BLaER1 treated with 17β-estradiol and CSF1 and Interleukin-3, amounts not matched to agents 10 nM and 100 nM (cell line): Measurements from ENCODE around the gene AAGAB.

Experiments
- H3K27ac ChIP-seq, 11 experiments: shearing (Covaris generic); formaldehyde crosslinking; 2 replicates each; pipeline ENCODE4 v1.8.1; 2022
- H3K27me3 ChIP-seq, 11 experiments: shearing (Covaris generic); formaldehyde crosslinking; 2 replicates each; pipeline ENCODE4 v1.8.1; 2022
- H3K36me3 ChIP-seq, 11 experiments: shearing (Covaris generic); formaldehyde crosslinking; 2 replicates each; pipeline ENCODE4 v1.8.1; 2022
- H3K4me1 ChIP-seq, 10 experiments: shearing (Covaris generic); formaldehyde crosslinking; 2 replicates each; pipeline ENCODE4 v1.8.1; 2022
- H3K4me2 ChIP-seq, 11 experiments: shearing (Covaris generic); formaldehyde crosslinking; 2 replicates each; pipeline ENCODE4 v1.8.1; 2022
- H3K4me3 ChIP-seq, 10 experiments: shearing (Covaris generic); formaldehyde crosslinking; 2 replicates each; pipeline ENCODE4 v1.8.1; 2022
- H3K9ac ChIP-seq, 11 experiments: shearing (Covaris generic); formaldehyde crosslinking; 2 replicates each; pipeline ENCODE4 v1.8.1; 2022
- H3K9me3 ChIP-seq, 11 experiments: shearing (Covaris generic); formaldehyde crosslinking; replicated peaks in 1 of 11; 2 replicates each; pipeline ENCODE4 v1.8.1; 2022
- H4K20me1 ChIP-seq, 11 experiments: shearing (Covaris generic); formaldehyde crosslinking; 2 replicates each; pipeline ENCODE4 v1.8.1; 2022
- Cebpa-rat ChIP-seq, 11 experiments: shearing (Covaris generic); IDR thresholded peaks; 2 replicates each; pipeline ENCODE4 v1.8.1; 2022

The AAGAB gene

DNA sequence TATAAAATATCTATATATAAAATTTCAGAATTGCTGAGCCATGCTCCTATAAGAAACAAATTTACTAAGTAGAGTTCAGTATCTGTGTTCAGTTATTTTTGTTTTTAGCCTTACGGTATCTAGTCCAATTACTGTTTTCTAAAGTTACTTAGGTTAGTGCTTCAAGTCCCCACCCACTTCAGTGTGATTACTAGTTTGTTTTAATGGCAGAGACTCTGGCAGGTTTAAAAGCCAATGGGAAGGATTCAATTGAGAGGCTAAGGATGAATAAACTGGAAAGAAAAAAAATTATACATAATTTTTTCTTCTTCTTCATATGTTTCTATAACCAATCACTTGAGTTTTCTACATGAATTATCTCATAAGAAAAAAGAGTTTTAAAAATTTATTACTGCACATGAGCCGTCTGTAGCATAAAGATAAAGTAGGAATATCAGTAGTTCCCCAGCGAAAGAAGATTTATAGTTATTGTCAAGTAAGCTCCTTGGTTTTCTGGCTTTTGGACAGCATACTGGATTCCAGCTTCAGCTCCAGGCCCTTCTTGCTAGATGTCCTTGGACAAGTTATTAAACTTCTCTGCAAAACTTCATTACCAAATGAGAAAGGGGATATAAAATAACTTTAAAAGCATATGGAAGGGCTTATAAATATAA is 46.8 kb downstream of the AAGAB start:
- H3K27me3 ChIP-seq: no peaks in the 10 kb centered on the region
- H3K9me3 ChIP-seq: peaks cover 0 to 10% (median 0%) of the 10 kb centered on the region in 11 experiments; a peak in 6 of 22 replicates
- H3K4me2 ChIP-seq: no peak overlapping the region
- H3K27ac ChIP-seq: no peak overlapping the region
- H4K20me1 ChIP-seq: no peaks in the 10 kb centered on the region
- TF ChIP-seq Cebpa-rat (IDR thresholded peaks at IDR 0.05): no peak
- H3K9ac ChIP-seq: no peak overlapping the region
- no peak overlapping the region for H3K4me3 ChIP-seq
- peaks cover 0 to 9% (median 0%) of the 10 kb centered on the region in 10 experiments; a peak in 2 of 20 replicates for H3K4me1 ChIP-seq
- peaks cover 22 to 93% (median 57%) of the 10 kb centered on the region in 11 experiments for H3K36me3 ChIP-seq

DNA sequence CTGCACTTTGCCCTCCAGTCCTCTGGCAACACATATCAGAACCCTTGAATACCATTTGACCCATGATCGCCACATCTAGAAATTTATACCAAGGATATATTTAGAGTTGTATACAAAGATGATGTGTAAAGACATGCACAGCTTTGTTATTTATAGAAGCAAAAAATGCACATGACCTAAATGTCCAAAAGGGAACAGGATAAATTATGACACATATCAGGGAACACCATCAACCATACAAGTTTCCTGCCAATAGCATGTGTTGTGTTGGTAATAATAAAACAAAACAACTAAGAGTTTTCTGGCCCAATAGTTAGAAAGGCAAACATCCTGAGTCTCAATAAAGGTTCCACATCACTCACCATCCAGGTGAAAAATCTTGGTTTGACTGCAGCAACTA is 51.5 kb downstream of the AAGAB start:
- Histone ChIP-seq H3K27me3 (no peaks in the 10 kb centered on the region), H3K36me3 (peaks cover 14 to 67% (median 50%) of the 10 kb centered on the region in 11 experiments; a peak in 21 of 22 replicates), H3K4me1 (peaks cover 0 to 39% (median 28%) of the 10 kb centered on the region in 10 experiments; a peak in 16 of 20 replicates), H3K27ac (no peak overlapping the region), H4K20me1 (peaks cover 0 to 15% (median 0%) of the 10 kb centered on the region in 11 experiments; a peak in 2 of 22 replicates), H3K9ac (no peak overlapping the region), H3K4me2 (no peak overlapping the region), H3K4me3 (no peak overlapping the region), H3K9me3 (no peaks in the 10 kb centered on the region)
- no peak for TF ChIP-seq Cebpa-rat (IDR thresholded peaks at IDR 0.05)

DNA sequence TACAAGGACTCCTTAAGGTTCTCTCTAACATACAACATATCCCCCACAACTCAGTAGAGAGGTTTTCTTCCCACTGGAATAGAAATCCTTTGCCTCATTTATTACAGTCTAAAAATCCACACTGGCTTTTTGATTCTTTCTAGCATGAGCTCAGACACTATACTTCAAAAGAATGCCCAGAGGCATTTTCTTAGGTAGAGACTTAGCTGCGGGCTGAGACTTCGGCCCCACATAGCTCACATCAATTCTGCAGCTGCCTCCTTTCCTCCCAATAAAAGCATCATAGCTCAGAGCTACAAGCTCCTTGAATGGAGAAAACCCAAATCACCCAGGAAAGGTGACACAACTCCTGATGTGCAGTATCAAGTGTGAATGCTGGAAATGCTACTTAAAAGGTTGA is 52.4 kb downstream of the AAGAB start:
- no peaks in the 10 kb centered on the region for H3K27me3 ChIP-seq
- H4K20me1 ChIP-seq: peaks cover 0 to 20% (median 0%) of the 10 kb centered on the region in 11 experiments; a peak in 3 of 22 replicates
- no peak for TF ChIP-seq Cebpa-rat (IDR thresholded peaks at IDR 0.05)
- peaks cover 0 to 41% (median 28%) of the 10 kb centered on the region in 10 experiments; a peak in 16 of 20 replicates for H3K4me1 ChIP-seq
- H3K9ac ChIP-seq: no peak overlapping the region
- peaks cover 10 to 58% (median 43%) of the 10 kb centered on the region in 11 experiments; a peak in 21 of 22 replicates for H3K36me3 ChIP-seq
- H3K27ac ChIP-seq: no peak overlapping the region
- H3K4me3 ChIP-seq: no peak overlapping the region
- H3K9me3 ChIP-seq: no peaks in the 10 kb centered on the region
- no peak overlapping the region for H3K4me2 ChIP-seq

DNA sequence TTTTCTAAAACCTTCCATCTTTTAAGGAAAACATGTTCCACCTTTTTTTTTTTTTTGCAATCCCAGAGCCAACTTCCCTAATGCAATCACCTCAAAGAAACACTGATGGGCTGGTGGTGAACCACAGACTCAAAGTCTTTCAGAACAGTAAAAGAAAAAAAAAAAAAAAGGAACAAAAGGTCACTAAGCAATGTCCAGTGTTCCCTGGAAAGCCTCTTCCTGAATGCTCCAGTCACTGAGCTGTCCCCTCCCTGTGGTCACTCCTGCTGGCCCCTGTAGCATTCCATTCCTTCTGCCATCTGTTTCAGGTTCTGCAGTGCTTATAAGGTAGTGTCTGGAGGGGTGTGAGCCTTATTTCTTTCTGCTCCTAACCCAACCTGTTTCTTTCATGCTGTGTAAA is 53.3 kb downstream of the AAGAB start:
- 0 out of 22 replicates have a peak, but pooled peaks of 1 of the 11 experiments have one; percentile 9 for TF ChIP-seq Cebpa-rat (IDR thresholded peaks at IDR 0.05)
- peaks cover 0 to 41% (median 28%) of the 10 kb centered on the region in 10 experiments; a peak in 16 of 20 replicates for H3K4me1 ChIP-seq
- no peak overlapping the region for H3K4me3 ChIP-seq
- peaks cover 0 to 29% (median 0%) of the 10 kb centered on the region in 11 experiments; a peak in 3 of 22 replicates for H4K20me1 ChIP-seq
- no peaks in the 10 kb centered on the region for H3K27me3 ChIP-seq
- H3K9ac ChIP-seq: no peak overlapping the region
- peak overlapping the region in 2 of 11 experiments; percentile 28 to 35; a peak in 2 of 22 replicates for H3K27ac ChIP-seq
- H3K36me3 ChIP-seq: peaks cover 3 to 48% (median 34%) of the 10 kb centered on the region in 11 experiments; a peak in 20 of 22 replicates
- H3K9me3 ChIP-seq: no peaks in the 10 kb centered on the region
- peak overlapping the region in 7 of 11 experiments; percentile 45 to 82 (median 65); a peak in 14 of 22 replicates for H3K4me2 ChIP-seq

DNA sequence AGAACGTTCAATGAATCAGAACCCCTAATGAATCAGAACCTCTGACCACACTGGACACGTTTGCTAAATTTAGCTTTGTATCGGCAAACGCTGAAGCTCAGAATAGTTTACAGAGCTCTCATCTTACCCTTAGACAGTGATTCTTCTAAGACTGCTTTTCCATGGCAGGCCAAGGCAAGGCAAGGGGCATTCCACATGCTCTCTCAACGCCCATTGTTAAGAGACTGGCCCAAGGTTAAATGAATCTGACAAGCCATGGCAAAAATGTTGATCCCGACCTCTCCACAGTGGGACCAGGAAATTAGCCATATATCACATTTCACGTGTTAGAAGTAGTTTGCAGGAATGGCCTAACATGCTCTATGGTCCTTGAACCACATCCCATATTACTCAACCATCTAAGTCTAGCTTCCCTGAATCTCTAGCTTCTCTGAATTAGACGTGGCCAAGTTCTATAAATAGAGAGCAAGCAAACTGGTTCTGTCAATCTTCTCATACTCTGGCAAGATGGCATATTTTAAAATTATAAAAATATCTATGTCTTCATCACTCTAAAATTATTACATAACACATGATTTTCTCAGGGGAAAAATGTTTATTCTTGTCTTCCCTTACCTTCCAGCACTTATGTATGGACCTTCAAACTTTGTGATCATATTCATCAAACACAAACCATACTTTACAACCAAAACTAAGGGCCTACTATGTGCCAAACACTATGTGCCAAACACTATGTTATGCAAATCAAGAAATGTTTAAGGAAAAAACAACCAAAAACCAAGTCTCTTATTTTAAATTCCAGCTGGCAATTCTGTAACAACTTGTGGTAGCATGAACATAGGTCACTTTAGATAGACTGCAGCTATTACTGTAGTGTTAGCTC is 54.3 kb downstream of the AAGAB start:
- 0 out of 22 replicates have a peak, but pooled peaks of 1 of the 11 experiments have one; percentile 15 for TF ChIP-seq Cebpa-rat (IDR thresholded peaks at IDR 0.05)

DNA sequence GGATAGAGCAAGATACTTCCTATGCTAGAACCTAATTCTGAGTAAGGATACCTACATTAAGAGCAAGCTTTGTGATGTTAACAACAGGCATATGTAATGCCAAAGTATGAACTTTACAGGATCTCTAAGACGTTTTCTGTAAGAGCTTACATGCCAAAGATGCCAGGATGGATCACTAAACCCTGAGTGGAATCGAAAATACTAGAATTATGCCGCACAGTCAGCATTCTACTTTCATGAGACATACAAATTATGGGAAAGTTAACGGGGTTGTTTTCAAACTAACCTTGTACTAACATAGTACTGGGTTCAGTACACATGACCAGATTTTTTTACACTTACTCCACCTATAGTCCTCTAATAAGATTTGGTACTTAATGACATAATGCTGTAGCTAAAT is 55.1 kb downstream of the AAGAB start:
- Histone ChIP-seq H3K9ac (no peak overlapping the region), H4K20me1 (peaks cover 0 to 40% (median 0%) of the 10 kb centered on the region in 11 experiments; a peak in 4 of 22 replicates), H3K27me3 (no peaks in the 10 kb centered on the region), H3K4me2 (peak overlapping the region in 6 of 11 experiments; percentile 45 to 82 (median 68); a peak in 10 of 22 replicates), H3K36me3 (peaks cover 18 to 47% (median 37%) of the 10 kb centered on the region in 11 experiments), H3K9me3 (no peaks in the 10 kb centered on the region), H3K4me3 (no peak overlapping the region), H3K4me1 (peaks cover 0 to 49% (median 28%) of the 10 kb centered on the region in 10 experiments; a peak in 16 of 20 replicates), H3K27ac (peak overlapping the region in 4 of 11 experiments; percentile 13 to 30 (median 18); a peak in 4 of 22 replicates)
- TF ChIP-seq Cebpa-rat (IDR thresholded peaks at IDR 0.05): no peak

More for the DNA sequence above, 54.3 kb downstream of the AAGAB start:
- H3K4me2 ChIP-seq: peak overlapping the region in 8 of 11 experiments; percentile 21 to 82 (median 64); a peak in 17 of 22 replicates
- peaks cover 0 to 46% (median 28%) of the 10 kb centered on the region in 10 experiments; a peak in 16 of 20 replicates for H3K4me1 ChIP-seq
- no peaks in the 10 kb centered on the region for H3K27me3 ChIP-seq
- peak overlapping the region in 6 of 11 experiments; percentile 13 to 39 (median 32); a peak in 6 of 22 replicates for H3K27ac ChIP-seq
- H4K20me1 ChIP-seq: peaks cover 0 to 33% (median 0%) of the 10 kb centered on the region in 11 experiments; a peak in 3 of 22 replicates
- H3K4me3 ChIP-seq: no peak overlapping the region
- no peak overlapping the region for H3K9ac ChIP-seq
- peaks cover 11 to 44% (median 30%) of the 10 kb centered on the region in 11 experiments for H3K36me3 ChIP-seq
- H3K9me3 ChIP-seq: no peaks in the 10 kb centered on the region

DNA sequence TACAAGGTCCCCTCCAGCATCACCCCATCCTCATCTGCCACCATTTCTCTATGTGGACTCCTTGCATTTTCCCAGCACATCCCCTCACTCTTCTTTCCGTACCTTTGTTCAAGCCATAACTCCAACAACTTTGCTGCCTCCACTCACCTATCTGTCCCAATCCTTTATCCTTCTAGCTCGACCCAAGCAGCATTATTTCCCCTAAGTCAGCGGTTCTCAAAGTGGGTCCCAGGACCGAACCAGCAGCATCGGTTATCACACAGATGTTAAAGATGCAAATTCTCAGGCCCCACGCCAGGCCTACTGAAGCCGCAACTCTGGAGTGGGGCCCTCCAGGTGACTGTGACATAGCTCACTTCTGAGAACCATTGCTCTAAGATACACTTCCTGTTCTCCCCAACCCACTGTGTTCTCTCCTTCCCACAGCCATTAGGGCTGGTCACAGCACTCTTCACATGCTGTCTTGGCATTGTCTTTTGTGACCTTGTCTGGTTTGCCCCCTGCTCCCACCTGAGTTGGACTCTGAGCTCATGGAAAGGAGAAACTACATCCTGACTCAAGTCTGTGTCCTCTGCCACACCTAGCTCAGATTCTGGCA is 56.2 kb downstream of the AAGAB start:
- Histone ChIP-seq H3K9ac (no peak overlapping the region), H3K27me3 (no peaks in the 10 kb centered on the region), H3K4me2 (peak overlapping the region in 1 of 11 experiments; percentile 14; a peak in 2 of 22 replicates), H3K4me1 (peaks cover 0 to 49% (median 28%) of the 10 kb centered on the region in 10 experiments; a peak in 16 of 20 replicates), H3K27ac (peak overlapping the region in 3 of 11 experiments; percentile 2 to 15 (median 10); a peak in 3 of 22 replicates), H3K9me3 (no peaks in the 10 kb centered on the region), H3K4me3 (no peak overlapping the region), H4K20me1 (peaks cover 0 to 48% (median 1%) of the 10 kb centered on the region in 11 experiments; a peak in 5 of 22 replicates), H3K36me3 (peaks cover 23 to 46% (median 38%) of the 10 kb centered on the region in 11 experiments)
- no peak for TF ChIP-seq Cebpa-rat (IDR thresholded peaks at IDR 0.05)

DNA sequence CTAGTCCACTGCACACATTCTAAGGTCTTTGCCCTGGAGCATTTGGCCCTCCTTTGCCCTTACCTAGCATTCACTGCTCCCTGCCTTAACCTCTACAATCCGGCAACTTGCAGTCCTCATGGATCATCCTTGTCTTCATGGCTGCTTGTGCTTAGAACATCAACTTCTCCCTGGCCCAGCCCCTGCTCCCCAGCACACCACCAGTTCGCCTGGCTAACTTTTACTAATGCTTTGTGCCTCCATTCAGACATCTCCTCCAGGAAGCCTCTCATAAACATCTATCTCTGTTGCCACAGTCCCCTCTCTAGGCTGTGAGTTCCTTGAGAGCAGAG is 57.1 kb downstream of the AAGAB start:
- no peak for TF ChIP-seq Cebpa-rat (IDR thresholded peaks at IDR 0.05)
- Histone ChIP-seq H3K4me1 (peaks cover 0 to 49% (median 28%) of the 10 kb centered on the region in 10 experiments; a peak in 16 of 20 replicates), H3K27me3 (no peaks in the 10 kb centered on the region), H3K4me2 (no peak overlapping the region), H3K9ac (no peak overlapping the region), H3K27ac (peak overlapping the region in 2 of 11 experiments; percentile 17 to 33; a peak in 1 of 22 replicates), H4K20me1 (peaks cover 0 to 58% (median 6%) of the 10 kb centered on the region in 11 experiments; a peak in 7 of 22 replicates), H3K4me3 (no peak overlapping the region), H3K36me3 (peaks cover 23 to 46% (median 41%) of the 10 kb centered on the region in 11 experiments), H3K9me3 (no peaks in the 10 kb centered on the region)
